Measurements from ENCODE around the gene PDE4B. TPM values are rescaled to one million over a fixed set of nuclear protein-coding genes. Genes with fewer than 3 reads are reported as not detected.

PDE4B gene
- polyA plus RNA-seq, 1 donor (not counting 4 experiments of a cell fraction or from before 2014, with no cell fraction given) = 0.29 TPM

DNA sequence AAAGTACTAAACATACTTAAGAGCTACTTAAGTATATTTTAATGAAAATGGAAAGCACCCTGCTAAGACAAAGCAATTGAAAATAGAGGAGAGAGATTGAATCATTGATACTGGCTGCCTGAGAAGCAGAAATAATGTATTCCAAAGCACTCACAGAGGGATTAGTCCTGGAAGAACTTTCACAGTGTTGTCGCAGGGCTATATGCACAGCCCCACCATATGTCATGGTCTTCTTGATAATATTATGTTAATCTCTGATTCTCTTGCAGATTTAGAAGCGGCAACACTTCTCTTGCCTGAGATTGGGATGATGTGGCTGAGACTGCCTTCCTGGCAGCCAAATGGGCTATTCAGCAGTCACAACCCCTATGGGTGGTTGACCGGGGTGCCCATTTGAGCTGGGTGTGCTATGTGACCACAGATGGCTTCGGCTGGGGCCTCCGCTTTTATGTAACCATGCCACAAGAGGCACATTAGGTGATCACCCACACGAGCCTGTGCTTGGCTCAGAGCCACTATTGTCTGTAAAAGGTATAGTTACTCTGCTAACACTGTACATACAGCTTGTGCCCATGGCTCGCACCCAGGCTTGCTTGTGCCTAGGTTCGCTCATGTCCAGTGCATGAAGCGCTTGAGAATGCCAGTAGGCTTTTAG, 589.1 kb downstream of the PDE4B start:
- Histone ChIP-seq H3K4me3 (ENCODE audit: control insufficient read depth in 2 of 3, extremely low read depth in 1 of 3, insufficient read depth in 2 of 3, low read depth in 1 of 3, low read length in 3 of 3) (no peak overlapping the region), H3K4me1 (ENCODE audit: control insufficient read depth, extremely low read depth, insufficient read depth, low read length) (no peaks in the 10 kb centered on the region), H2AFZ (ENCODE audit: control insufficient read depth, low read length) (no peak overlapping the region), H3K79me2 (ENCODE audit: control insufficient read depth, insufficient read depth, low read length) (no peaks in the 10 kb centered on the region), H3K4me2 (ENCODE audit: control insufficient read depth, extremely low read depth, insufficient read depth, low read depth, low read length) (no peak overlapping the region), H3K36me3 (ENCODE audit: control insufficient read depth in 2 of 2, extremely low read depth in 1 of 2, insufficient read depth in 2 of 2, low read length in 2 of 2) (no peaks in the 10 kb centered on the region), H3K9me3 (ENCODE audit: control insufficient read depth, low read depth, low read length) (no peaks in the 10 kb centered on the region), H3K27me3 (ENCODE audit: control insufficient read depth, extremely low read depth, insufficient read depth, low read length) (no peaks in the 10 kb centered on the region), H3K9ac (ENCODE audit: control insufficient read depth, extremely low read depth, insufficient read depth, low read length) (no peak overlapping the region), H4K20me1 (ENCODE audit: control insufficient read depth, extremely low read depth, insufficient read depth, low read length) (no peaks in the 10 kb centered on the region), H3K27ac (ENCODE audit: control insufficient read depth, insufficient read depth, low read length) (no peak overlapping the region), H3K9me1 (ENCODE audit: control insufficient read depth, extremely low read depth, insufficient read depth, low read length) (no peaks in the 10 kb centered on the region)
- TF ChIP-seq EZH2 (IDR thresholded peaks at IDR 0.05; ENCODE audit: low read length) = no peak
- TF ChIP-seq, protein P1, sequence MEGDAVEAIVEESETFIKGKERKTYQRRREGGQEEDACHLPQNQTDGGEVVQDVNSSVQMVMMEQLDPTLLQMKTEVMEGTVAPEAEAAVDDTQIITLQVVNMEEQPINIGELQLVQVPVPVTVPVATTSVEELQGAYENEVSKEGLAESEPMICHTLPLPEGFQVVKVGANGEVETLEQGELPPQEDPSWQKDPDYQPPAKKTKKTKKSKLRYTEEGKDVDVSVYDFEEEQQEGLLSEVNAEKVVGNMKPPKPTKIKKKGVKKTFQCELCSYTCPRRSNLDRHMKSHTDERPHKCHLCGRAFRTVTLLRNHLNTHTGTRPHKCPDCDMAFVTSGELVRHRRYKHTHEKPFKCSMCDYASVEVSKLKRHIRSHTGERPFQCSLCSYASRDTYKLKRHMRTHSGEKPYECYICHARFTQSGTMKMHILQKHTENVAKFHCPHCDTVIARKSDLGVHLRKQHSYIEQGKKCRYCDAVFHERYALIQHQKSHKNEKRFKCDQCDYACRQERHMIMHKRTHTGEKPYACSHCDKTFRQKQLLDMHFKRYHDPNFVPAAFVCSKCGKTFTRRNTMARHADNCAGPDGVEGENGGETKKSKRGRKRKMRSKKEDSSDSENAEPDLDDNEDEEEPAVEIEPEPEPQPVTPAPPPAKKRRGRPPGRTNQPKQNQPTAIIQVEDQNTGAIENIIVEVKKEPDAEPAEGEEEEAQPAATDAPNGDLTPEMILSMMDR (optimal IDR thresholded peaks at IDR 0.05 in 1 of 3, IDR thresholded peaks at IDR 0.05 in 1 of 3, conservative IDR thresholded peaks at IDR 0.05 in 1 of 3; ENCODE audit: extremely low read depth in 1 of 3, insufficient read depth in 2 of 3, low read length in 3 of 3) = no peak
- FAIRE-seq (no peak), DNase-seq (ENCODE audit: low read depth, low spot score) (no peak)
- dilution Hi-C loops (cut with MboI; ENCODE audit: extremely low pct_ligation_motif_present, low sequenced_read_pairs) = no loop called here

DNA sequence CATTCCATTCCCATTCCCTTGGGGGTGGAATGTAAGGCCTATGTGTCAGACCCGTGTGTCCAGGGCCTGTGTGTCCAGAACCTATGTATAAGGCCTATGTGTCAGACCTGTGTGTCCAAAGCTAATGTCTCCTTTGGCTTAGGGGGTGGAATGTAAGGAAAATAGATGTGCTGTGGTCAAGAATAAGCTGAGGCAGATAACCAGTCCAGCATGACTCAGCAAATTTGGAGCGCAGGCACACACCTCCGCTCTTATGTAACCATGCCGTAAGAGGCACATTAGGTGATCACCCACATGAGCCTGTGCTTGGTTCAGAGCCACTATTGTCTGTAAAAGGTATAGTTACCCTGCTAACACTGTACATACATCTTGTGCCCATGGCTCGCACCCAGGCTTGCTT, 590.5 kb downstream of the PDE4B start:
- no peak overlapping the region for H3K4me2 ChIP-seq (ENCODE audit: control insufficient read depth, extremely low read depth, insufficient read depth, low read depth, low read length)
- H2AFZ ChIP-seq (ENCODE audit: control insufficient read depth, low read length) = no peak overlapping the region
- H3K9ac ChIP-seq (ENCODE audit: control insufficient read depth, extremely low read depth, insufficient read depth, low read length) = no peak overlapping the region
- no peaks in the 10 kb centered on the region for H3K4me1 ChIP-seq (ENCODE audit: control insufficient read depth, extremely low read depth, insufficient read depth, low read length)
- dilution Hi-C loops (cut with MboI; ENCODE audit: extremely low pct_ligation_motif_present, low sequenced_read_pairs) = no loop called here
- no peak overlapping the region for H3K27ac ChIP-seq (ENCODE audit: control insufficient read depth, insufficient read depth, low read length)
- DNase-seq (ENCODE audit: low read depth, low spot score) (no peak), FAIRE-seq (no peak)
- H3K9me1 ChIP-seq (ENCODE audit: control insufficient read depth, extremely low read depth, insufficient read depth, low read length) = no peaks in the 10 kb centered on the region
- no peaks in the 10 kb centered on the region for H3K36me3 ChIP-seq (ENCODE audit: control insufficient read depth in 2 of 2, extremely low read depth in 1 of 2, insufficient read depth in 2 of 2, low read length in 2 of 2)
- H3K27me3 ChIP-seq (ENCODE audit: control insufficient read depth, extremely low read depth, insufficient read depth, low read length) = no peaks in the 10 kb centered on the region
- H3K9me3 ChIP-seq (ENCODE audit: control insufficient read depth, low read depth, low read length) = no peaks in the 10 kb centered on the region
- no peaks in the 10 kb centered on the region for H3K79me2 ChIP-seq (ENCODE audit: control insufficient read depth, insufficient read depth, low read length)
- TF ChIP-seq, protein P1 (optimal IDR thresholded peaks at IDR 0.05 in 1 of 3, IDR thresholded peaks at IDR 0.05 in 1 of 3, conservative IDR thresholded peaks at IDR 0.05 in 1 of 3; ENCODE audit: extremely low read depth in 1 of 3, insufficient read depth in 2 of 3, low read length in 3 of 3) = no peak
- TF ChIP-seq EZH2 (IDR thresholded peaks at IDR 0.05; ENCODE audit: low read length) = no peak
- no peaks in the 10 kb centered on the region for H4K20me1 ChIP-seq (ENCODE audit: control insufficient read depth, extremely low read depth, insufficient read depth, low read length)
- no peak overlapping the region for H3K4me3 ChIP-seq (ENCODE audit: control insufficient read depth in 2 of 3, extremely low read depth in 1 of 3, insufficient read depth in 2 of 3, low read depth in 1 of 3, low read length in 3 of 3)

All from keratinocyte (primary cell).